HCT116 (cell line): ENCODE results near the gene IQCH. TPM values are rescaled to one million over a fixed set of nuclear protein-coding genes. Genes with fewer than 3 reads are reported as not detected.

Source experiments
- ATAC-seq: fragments of 200-7000 bp; cut with Tn5 transposase; 2 replicates; pipeline ENCODE4 v1.9.1; 2020; ENCODE audit warnings: mild to moderate bottlenecking, moderate library complexity
- BruUV-seq: library from RNA; stranded (reverse); fragments of 400-500 nt; replicated peaks from 2 replicates; lab custom pipeline; 2021; lab: Mats Ljungman, UMichigan
- CTCF ChIA-PET: fragments of 300-600 bp; sonication (Branson Sonifier 250); formaldehyde crosslinking; loops from one replicate; lab custom pipeline; 2021; ENCODE audit warnings: antibody characterized with exemption; lab: Charles Lee
- POLR2A ChIA-PET: fragments of 300-600, 350-600 bp; sonication (Branson Sonifier 250); formaldehyde crosslinking; loops from one replicate; lab custom pipeline; 2021; ENCODE audit warnings: antibody characterized with exemption; lab: Charles Lee
- RAD21 ChIA-PET, 2 experiments: fragments of 300-600 bp; sonication (Branson Sonifier 250); formaldehyde crosslinking; loops; one replicate each; lab custom pipeline; 2023; ENCODE audit warnings: low total read pairs in 2 of 2; ENCODE audit not compliant: uncharacterized antibody in 2 of 2, unreplicated experiment in 2 of 2, low non-redundant PET in 1 of 2; lab: Charles Lee
- DNase-seq: peaks from one replicate; pipeline ENCODE4 v3.0.0-alpha.2; 2010; ENCODE audit warnings: low read depth, low spot score
- H2AFZ ChIP-seq: fragments of 200-600 bp; shearing (Covaris generic), sonication (generic); 2 replicates; pipeline ENCODE4 v1.6.1; 2017; ENCODE audit warnings: low read depth, mixed run types, mixed read lengths, antibody characterized with exemption, low read length; ENCODE audit not compliant: poor library complexity, severe bottlenecking
- H3K27ac ChIP-seq: 2 replicates; pipeline ENCODE4 v1.5.1; 2012; ENCODE audit warnings: low read depth, low read length
- H3K27me3 ChIP-seq: fragments of 200-600 bp; sonication (generic); 2 replicates; pipeline ENCODE4 v1.6.1; 2016; ENCODE audit warnings: mixed run types, low read length, mixed read lengths; ENCODE audit not compliant: insufficient read depth
- H3K36me3 ChIP-seq, 2 experiments: fragments of 200-500 bp in 1 of 2; fragments of 200-600 bp in 1 of 2; sonication (Bioruptor generic) in 1 of 2; sonication (generic) in 1 of 2; 2 replicates each; pipeline versions ENCODE4 v1.5.1 to v1.6.1; 2014 to 2016; ENCODE audit warnings: low read length in 2 of 2, inconsistent platforms in 1 of 2, mixed read lengths in 1 of 2, mixed run types in 1 of 2; ENCODE audit not compliant: insufficient read depth in 2 of 2, control insufficient read depth in 1 of 2
- H3K4me1 ChIP-seq, 2 experiments: fragments of 200-600 bp in 1 of 2; sonication (generic) in 1 of 2; 2 replicates each; pipeline versions ENCODE4 v1.5.1 to v1.6.1; 2012 to 2017; ENCODE audit warnings: low read length in 2 of 2, inconsistent platforms in 1 of 2, mild to moderate bottlenecking in 1 of 2, mixed read lengths in 1 of 2, mixed run types in 1 of 2, moderate library complexity in 1 of 2; ENCODE audit not compliant: insufficient read depth in 2 of 2, control insufficient read depth in 1 of 2
- H3K4me2 ChIP-seq: fragments of 200-600 bp; sonication (generic); 2 replicates; pipeline ENCODE4 v1.6.1; 2017; ENCODE audit warnings: mixed run types, low read length, mixed read lengths
- H3K4me3 ChIP-seq, 2 experiments: fragments of 200-600 bp in 1 of 2; sonication (generic) in 1 of 2; replicated peaks in 1 of 2; 2 replicates each; pipeline ENCODE4 v1.5.1; 2011 to 2016; ENCODE audit warnings: low read length in 2 of 2, control low read depth in 1 of 2, low read depth in 1 of 2, mild to moderate bottlenecking in 1 of 2, mixed read lengths in 1 of 2, mixed run types in 1 of 2
- H3K79me2 ChIP-seq: fragments of 200-600 bp; sonication (generic); 2 replicates; pipeline ENCODE4 v1.6.1; 2017; ENCODE audit warnings: mild to moderate bottlenecking, mixed run types, low read length, moderate library complexity, mixed read lengths; ENCODE audit not compliant: insufficient read depth
- H3K9ac ChIP-seq: fragments of 200-600 bp; sonication (generic); 2 replicates; pipeline ENCODE4 v1.6.1; 2016; ENCODE audit warnings: low read length, mixed read lengths
- H3K9me2 ChIP-seq: fragments of 200-600 bp; sonication (generic), shearing (Covaris generic); 2 replicates; pipeline ENCODE4 v1.6.1; 2017; ENCODE audit warnings: mixed run types, mild to moderate bottlenecking, moderate library complexity; ENCODE audit not compliant: insufficient read depth
- H3K9me3 ChIP-seq, 2 experiments: fragments of 200-500 bp in 1 of 2; fragments of 200-600 bp in 1 of 2; sonication (Bioruptor generic) in 1 of 2; sonication (generic) in 1 of 2; 2 replicates each; pipeline ENCODE4 v1.6.1; 2014 to 2017; ENCODE audit warnings: low read length in 2 of 2, mixed read lengths in 2 of 2, inconsistent platforms in 1 of 2, low read depth in 1 of 2, mild to moderate bottlenecking in 1 of 2, mixed run types in 1 of 2, moderate library complexity in 1 of 2; ENCODE audit not compliant: control insufficient read depth in 1 of 2, insufficient read depth in 1 of 2
- H4K20me1 ChIP-seq: fragments of 200-600 bp; sonication (generic), shearing (Covaris generic); 2 replicates; pipeline ENCODE4 v1.6.1; 2017; ENCODE audit warnings: mixed run types, mild to moderate bottlenecking, moderate library complexity; ENCODE audit not compliant: insufficient read depth
- CTCF ChIP-seq, 3 experiments: fragments of 200-600 bp in 1 of 3; sonication (generic) in 1 of 3; IDR thresholded peaks in 2 of 3; conservative IDR thresholded peaks in 1 of 3; 2 replicates each; pipeline ENCODE4 v1.5.1; 2012 to 2017; ENCODE audit warnings: low read depth in 2 of 3, low read length in 2 of 3, antibody characterized with exemption in 1 of 3, borderline replicate concordance in 1 of 3, control low read depth in 1 of 3, mild to moderate bottlenecking in 1 of 3, mixed read lengths in 1 of 3, mixed run types in 1 of 3, moderate library complexity in 1 of 3; ENCODE audit not compliant: insufficient read depth in 1 of 3
- EGR1 ChIP-seq: IDR thresholded peaks from 2 replicates; pipeline ENCODE4 v1.6.1; 2012; ENCODE audit warnings: low read depth
- ELF1 ChIP-seq: IDR thresholded peaks from 2 replicates; pipeline ENCODE4 v1.6.1; 2012; ENCODE audit warnings: low read depth, borderline replicate concordance
- EZH2 ChIP-seq: fragments of 200-600 bp; sonication (generic); IDR thresholded peaks from 2 replicates; pipeline ENCODE4 v1.6.1; 2017; ENCODE audit warnings: antibody characterized with exemption, mixed run types
- FOSL1 ChIP-seq: IDR thresholded peaks from 2 replicates; pipeline ENCODE4 v1.6.1; 2012; ENCODE audit warnings: low read depth
- RAD21 ChIP-seq: IDR thresholded peaks from 2 replicates; pipeline ENCODE4 v1.6.1; 2012; ENCODE audit warnings: low read depth, mild to moderate bottlenecking
- SIN3A ChIP-seq: IDR thresholded peaks from 2 replicates; pipeline ENCODE4 v1.6.1; 2012; ENCODE audit warnings: low read depth
- SRF ChIP-seq: IDR thresholded peaks from 2 replicates; pipeline ENCODE4 v1.6.1; 2012; ENCODE audit warnings: low read depth
- YY1 ChIP-seq: IDR thresholded peaks from 2 replicates; pipeline ENCODE4 v1.6.1; 2011; ENCODE audit warnings: low read length, low read depth, moderate library complexity, mild to moderate bottlenecking; ENCODE audit not compliant: insufficient replicate concordance; ENCODE audit errors: extremely low read depth
- ZFX ChIP-seq: fragments of 450-650 bp; IDR thresholded peaks from 2 replicates; pipeline ENCODE4 v1.6.1; 2017
- intact Hi-C: fragments of 100-400 bp; cut with micrococcal nuclease; formaldehyde crosslinking; loops from 2 replicates; pipeline ENCODE4 v1.10.0; 2022
- total RNA-seq: library from RNA; stranded (reverse); gene quantifications from one replicate; pipeline ENCODE4 v1.2.1, GENCODE V29; 2021; ENCODE audit not compliant: unreplicated experiment
- TF ChIP-seq, protein P1 (sequence below): IDR thresholded peaks from 2 replicates; pipeline ENCODE4 v1.6.1; 2012

IQCH gene
- total RNA-seq, 1 experiment from 2014 or later, result 4.6 TPM

GRCh38 chr15:67242708-67243111 lies 11.9 kb upstream of the IQCH start:
- CTCF ChIA-PET, result no interaction called here
- no peak for DNase-seq
- POLR2A ChIA-PET, result no interaction called here
- Histone ChIP-seq H2AFZ (no peak overlapping the region), H3K9ac (no peak overlapping the region), H3K4me1 (peaks cover 3 to 10% of the 10 kb centered on the region in 2 experiments; a peak in 3 of 4 replicates)
- RAD21 ChIA-PET, result no interaction called here
- TF ChIP-seq, protein P1, sequence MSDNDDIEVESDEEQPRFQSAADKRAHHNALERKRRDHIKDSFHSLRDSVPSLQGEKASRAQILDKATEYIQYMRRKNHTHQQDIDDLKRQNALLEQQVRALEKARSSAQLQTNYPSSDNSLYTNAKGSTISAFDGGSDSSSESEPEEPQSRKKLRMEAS, result no peak
- TF ChIP-seq SRF (no peak), EZH2 (no peak), FOSL1 (no peak), ZFX (no peak), CTCF (IDR thresholded peaks at IDR 0.05 in 2 of 3, conservative IDR thresholded peaks at IDR 0.05 in 1 of 3; ENCODE audit: borderline replicate concordance in 1 of 3, insufficient read depth in 1 of 3, low read depth in 2 of 3, low read length in 2 of 3) (no peak), ELF1 (no peak), YY1 (no peak), RAD21 (no peak), SIN3A (no peak), EGR1 (no peak)
- TF ChIP-seq, all 23 proteins: peak for 0
- Histone ChIP-seq H3K9me3 (peaks cover 0 to 4% of the 10 kb centered on the region in 2 experiments; a peak in 1 of 4 replicates), H3K4me3 (no peak overlapping the region), H3K9me2 (no peaks in the 10 kb centered on the region), H3K79me2 (peaks cover 90% of the 10 kb centered on the region), H3K27ac (no peak overlapping the region), H4K20me1 (peaks cover 10% of the 10 kb centered on the region; the same call in 1 of the 2 replicates), H3K4me2 (no peak overlapping the region), H3K27me3 (no peaks in the 10 kb centered on the region), H3K36me3 (0 out of 4 replicates have a peak, but pooled peaks cover 0 to 3% of the 10 kb centered on the region in 2 experiments)
- intact Hi-C loops, result loop anchor here (10.0 kb wide), 1 partner anchor 592 kb away; no protein-coding TSS in a partner anchor
- no peak for ATAC-seq
- no TSS peak for BruUV-seq
